HAP-1 (cell line): Measurements from ENCODE around the gene TSPAN31.

Experiments used
- DNase-seq, 2 experiments: peaks; one replicate each; pipeline ENCODE4 v3.0.0-alpha.2; 2016 to 2020; ENCODE audit warnings: low spot score in 2 of 2
- H3K27me3 ChIP-seq: fragments of 250-450 bp; sonication (Bioruptor Pico); 2 replicates; pipeline ENCODE4 v1.5.1; 2020; ENCODE audit warnings: low read depth, mild to moderate bottlenecking, moderate library complexity
- H3K36me3 ChIP-seq: fragments of 250-450 bp; sonication (Bioruptor Pico); replicated peaks from 2 replicates; pipeline ENCODE4 v1.5.1; 2020; ENCODE audit warnings: mild to moderate bottlenecking
- H3K4me1 ChIP-seq: fragments of 250-450 bp; sonication (Bioruptor Pico); 2 replicates; pipeline ENCODE4 v1.5.1; 2020; ENCODE audit warnings: mild to moderate bottlenecking
- H3K4me3 ChIP-seq: fragments of 250-450 bp; sonication (Bioruptor Pico); 2 replicates; pipeline ENCODE4 v1.5.1; 2020; ENCODE audit warnings: mild to moderate bottlenecking, moderate library complexity
- H3K9me3 ChIP-seq: fragments of 250-450 bp; sonication (Bioruptor Pico); 2 replicates; pipeline ENCODE4 v1.5.1; 2020; ENCODE audit warnings: mild to moderate bottlenecking, moderate library complexity
- in situ Hi-C: fragments of 300-500 bp; cut with MboI; formaldehyde crosslinking; loops from 3 replicates; pipeline ENCODE4 v1.14.3; 2020; ENCODE audit warnings: low sequenced_read_pairs, inconsistent platforms, mixed read lengths

TSPAN31 gene

DNA sequence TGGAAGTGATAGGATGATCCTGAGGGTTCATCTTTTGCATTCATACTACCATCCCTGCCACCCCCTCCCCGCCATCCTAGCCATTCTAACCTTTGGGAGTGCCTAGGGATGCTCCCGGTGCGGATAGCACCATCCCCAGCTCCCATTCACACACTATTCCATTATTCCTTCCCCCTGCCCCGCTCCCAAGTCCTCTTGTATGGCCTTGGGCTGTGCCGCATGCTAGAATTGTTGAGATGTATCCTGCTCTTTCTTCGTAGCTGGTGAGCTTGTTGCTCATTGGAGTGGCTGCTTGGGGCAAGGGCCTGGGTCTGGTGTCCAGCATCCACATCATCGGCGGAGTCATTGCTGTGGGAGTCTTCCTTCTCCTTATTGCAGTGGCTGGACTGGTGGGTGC is 644 bp downstream of the TSPAN31 start:
- no peak for DNase-seq
- in situ Hi-C loops = no loop called here
- H3K4me1 ChIP-seq = peaks cover 13% of the 10 kb centered on the region
- peaks cover 7% of the 10 kb centered on the region for H3K27me3 ChIP-seq
- peak overlapping the region; percentile 65 for H3K4me3 ChIP-seq
- H3K36me3 ChIP-seq = peaks cover 32% of the 10 kb centered on the region
- no peaks in the 10 kb centered on the region for H3K9me3 ChIP-seq

DNA sequence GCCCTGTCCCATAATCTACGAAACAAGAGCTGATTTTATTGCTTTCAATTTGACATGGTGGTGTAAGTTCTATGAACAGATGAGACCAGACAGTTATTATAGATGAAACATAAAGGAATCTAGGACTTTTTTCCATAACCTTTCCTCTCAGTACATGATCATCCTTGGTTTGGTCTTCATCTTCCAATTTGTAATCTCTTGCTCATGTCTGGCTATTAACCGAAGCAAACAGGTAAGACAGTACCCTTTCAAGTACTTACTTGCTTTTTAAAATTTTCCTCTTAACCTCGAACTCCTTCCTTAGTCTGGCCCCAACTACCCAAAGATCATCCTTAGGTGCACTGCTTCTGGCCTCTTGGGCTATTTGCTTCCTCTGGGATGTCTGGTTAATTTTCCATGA is 1.2 kb downstream of the TSPAN31 start:
- H3K36me3 ChIP-seq = peaks cover 37% of the 10 kb centered on the region
- peaks cover 13% of the 10 kb centered on the region for H3K4me1 ChIP-seq
- in situ Hi-C loops = no loop called here
- no peak for DNase-seq
- peaks cover 6% of the 10 kb centered on the region for H3K27me3 ChIP-seq
- H3K4me3 ChIP-seq = peak overlapping the region; percentile 65; the same call in 1 of the 2 replicates
- H3K9me3 ChIP-seq = no peaks in the 10 kb centered on the region

DNA sequence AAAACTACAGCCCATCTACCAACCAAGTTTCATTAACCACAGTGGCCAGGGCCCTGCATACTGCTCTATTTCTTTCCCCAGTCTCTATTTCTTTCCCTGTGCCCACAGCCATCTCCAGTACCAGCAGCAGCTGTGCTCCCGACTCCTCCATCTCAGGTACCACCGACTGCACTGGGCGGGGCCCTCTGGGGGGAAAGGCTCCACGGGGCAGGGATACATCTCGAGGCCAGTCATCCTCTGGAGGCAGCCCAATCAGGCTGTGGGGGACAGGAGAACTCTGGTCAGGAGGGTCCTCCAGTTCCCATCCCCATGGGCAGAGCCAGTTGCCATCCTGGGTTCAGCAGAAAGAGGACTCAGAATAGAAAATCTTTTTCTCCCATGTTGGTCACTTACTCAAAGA is 4.2 kb downstream of the TSPAN31 start:
- in situ Hi-C loops = no loop called here
- H3K4me3 ChIP-seq = no peak overlapping the region
- H3K4me1 ChIP-seq = peaks cover 13% of the 10 kb centered on the region
- H3K27me3 ChIP-seq = no peaks in the 10 kb centered on the region
- H3K36me3 ChIP-seq = peaks cover 41% of the 10 kb centered on the region
- DNase-seq = no peak
- H3K9me3 ChIP-seq = no peaks in the 10 kb centered on the region

DNA sequence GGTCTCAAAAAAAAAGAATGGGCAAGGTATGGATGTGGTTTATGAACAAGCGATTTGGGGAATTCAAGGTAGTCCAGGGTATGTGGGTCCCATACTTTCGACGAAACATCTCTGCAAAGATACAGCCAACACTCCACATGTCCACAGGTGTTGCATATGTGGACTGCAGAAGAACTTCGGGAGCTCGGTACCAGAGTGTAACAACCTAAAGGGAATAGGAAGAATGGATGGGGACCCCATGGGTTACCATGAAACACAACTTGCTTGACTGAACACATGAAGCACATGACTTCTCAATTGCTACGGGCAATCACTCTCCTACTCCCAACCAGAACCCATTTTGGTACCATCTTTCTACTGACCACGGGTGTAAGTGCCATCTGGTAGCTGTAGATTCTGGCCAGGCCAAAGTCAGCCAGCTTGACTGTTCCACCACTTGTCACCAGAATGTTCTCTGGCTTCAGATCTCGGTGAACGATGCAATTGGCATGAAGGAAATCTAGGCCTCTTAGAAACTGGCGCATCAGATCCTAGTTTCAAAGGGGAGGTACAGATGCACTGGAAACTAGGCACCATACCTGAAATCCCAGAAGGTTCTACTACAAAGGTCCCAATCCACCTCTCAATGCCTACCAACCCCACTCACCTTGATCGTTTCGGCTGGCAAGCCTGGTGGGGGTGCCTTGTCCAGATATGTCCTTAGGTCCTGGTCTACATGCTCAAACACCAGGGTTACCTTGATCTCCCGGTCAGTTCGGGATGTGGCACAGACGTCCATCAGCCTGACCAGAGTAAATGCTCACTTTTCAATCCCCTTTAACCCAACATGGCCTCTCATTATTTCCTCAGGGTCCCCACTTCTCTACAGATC is 6.0 kb downstream of the TSPAN31 start:
- no peaks in the 10 kb centered on the region for H3K9me3 ChIP-seq
- DNase-seq = no peak
- peaks cover 10% of the 10 kb centered on the region for H3K4me1 ChIP-seq
- peaks cover 41% of the 10 kb centered on the region for H3K36me3 ChIP-seq
- H3K4me3 ChIP-seq = peak overlapping the region; percentile 94
- in situ Hi-C loops = no loop called here
- H3K27me3 ChIP-seq = no peaks in the 10 kb centered on the region

DNA sequence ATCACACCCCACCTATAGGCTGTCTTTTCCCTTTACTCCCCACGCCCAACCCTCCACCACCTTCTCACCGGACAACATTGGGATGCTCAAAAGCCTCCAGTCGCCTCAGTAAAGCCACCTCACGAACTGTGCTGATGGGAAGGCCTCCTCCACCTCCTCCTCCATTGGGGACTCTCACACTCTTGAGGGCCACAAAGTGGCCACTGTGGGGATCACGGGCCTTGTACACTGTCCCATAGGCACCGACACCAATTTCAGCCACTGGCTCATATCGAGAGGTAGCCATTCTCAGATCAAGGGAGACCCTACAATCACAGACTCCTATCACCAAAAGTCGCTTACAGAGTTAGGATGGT is 6.6 kb downstream of the TSPAN31 start:
- Histone ChIP-seq H3K4me3 (peak overlapping the region; percentile 94), H3K36me3 (peaks cover 41% of the 10 kb centered on the region), H3K9me3 (no peaks in the 10 kb centered on the region), H3K4me1 (peaks cover 10% of the 10 kb centered on the region), H3K27me3 (no peaks in the 10 kb centered on the region)
- in situ Hi-C loops = no loop called here
- DNase-seq = no peak

DNA sequence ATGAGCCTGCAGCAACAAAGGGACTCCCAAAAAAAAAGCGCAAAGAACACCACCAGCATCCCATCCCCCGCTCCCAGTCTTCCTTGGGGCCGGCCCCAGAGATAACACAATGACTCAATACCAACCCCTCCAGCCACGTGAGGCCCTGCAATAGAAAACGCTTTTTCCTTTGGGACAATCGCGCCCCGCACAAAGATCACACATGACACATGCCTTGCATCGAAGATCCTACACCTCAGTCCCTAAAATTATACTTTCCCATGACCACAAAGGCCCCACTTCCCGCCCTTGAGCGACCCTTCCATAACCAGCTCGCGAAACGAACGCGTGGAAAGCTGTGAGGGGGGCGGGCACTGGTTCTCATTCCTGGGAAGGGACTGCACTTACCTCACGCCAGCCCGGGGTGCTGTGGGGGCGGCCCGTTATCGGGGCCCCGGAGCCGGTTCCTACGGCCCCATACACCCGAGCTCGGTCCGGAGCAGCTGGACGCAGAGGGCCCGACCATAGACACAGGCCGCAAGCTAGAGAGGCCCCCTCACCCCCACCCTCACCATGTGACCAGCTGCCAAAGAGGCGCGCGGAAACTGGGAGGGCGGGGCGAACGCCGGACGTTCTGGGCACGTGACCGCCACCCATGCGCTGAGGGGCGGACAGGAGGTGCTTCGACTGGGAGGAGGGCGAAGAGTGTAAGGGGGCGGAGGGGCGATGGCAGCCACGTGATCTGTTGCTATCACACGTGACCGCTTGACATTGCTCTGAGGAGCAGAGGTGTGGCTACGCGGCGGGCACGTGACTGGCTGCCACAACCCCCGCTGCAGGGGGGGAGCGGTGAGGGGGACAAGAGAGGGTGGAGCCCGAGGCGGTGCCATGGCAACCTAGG is 7.2 kb downstream of the TSPAN31 start, which contains the start of gene CDK4:
CDK4 (minus strand) TSS at position 523 of the 880 bp plus-strand sequence. CDS start 593 bp downstream, outside the sequence.
- Histone ChIP-seq H3K4me3 (peak within 1 kb of the TSS; percentile 94), H3K27me3 (no peaks in the 10 kb centered on the region), H3K4me1 (peaks cover 15% of the 10 kb centered on the region), H3K36me3 (peaks cover 42% of the 10 kb centered on the region), H3K9me3 (no peaks in the 10 kb centered on the region)
- in situ Hi-C loops = no loop called here
- peak; percentile 99 to 100 for DNase-seq

DNA sequence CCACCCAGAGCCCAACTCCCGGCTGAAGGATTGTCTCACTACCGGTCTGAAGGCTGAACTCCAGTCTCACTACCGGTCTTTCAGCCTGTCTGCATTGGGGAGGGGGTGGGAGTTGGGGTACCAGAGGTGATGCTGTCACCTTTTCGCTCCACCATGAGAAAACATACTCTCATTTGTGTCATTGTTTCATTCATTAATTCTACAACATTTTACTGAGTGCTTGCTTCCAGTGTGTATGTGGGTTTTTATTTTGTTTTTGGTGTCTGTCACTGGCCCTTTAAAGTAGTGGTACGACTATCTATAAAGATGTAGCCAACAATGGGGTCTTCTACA is 7.8 kb downstream of the TSPAN31 start:
- H3K4me3 ChIP-seq = peak overlapping the region; percentile 6; the same call in 1 of the 2 replicates
- in situ Hi-C loops = no loop called here
- peaks cover 16% of the 10 kb centered on the region for H3K4me1 ChIP-seq

DNA sequence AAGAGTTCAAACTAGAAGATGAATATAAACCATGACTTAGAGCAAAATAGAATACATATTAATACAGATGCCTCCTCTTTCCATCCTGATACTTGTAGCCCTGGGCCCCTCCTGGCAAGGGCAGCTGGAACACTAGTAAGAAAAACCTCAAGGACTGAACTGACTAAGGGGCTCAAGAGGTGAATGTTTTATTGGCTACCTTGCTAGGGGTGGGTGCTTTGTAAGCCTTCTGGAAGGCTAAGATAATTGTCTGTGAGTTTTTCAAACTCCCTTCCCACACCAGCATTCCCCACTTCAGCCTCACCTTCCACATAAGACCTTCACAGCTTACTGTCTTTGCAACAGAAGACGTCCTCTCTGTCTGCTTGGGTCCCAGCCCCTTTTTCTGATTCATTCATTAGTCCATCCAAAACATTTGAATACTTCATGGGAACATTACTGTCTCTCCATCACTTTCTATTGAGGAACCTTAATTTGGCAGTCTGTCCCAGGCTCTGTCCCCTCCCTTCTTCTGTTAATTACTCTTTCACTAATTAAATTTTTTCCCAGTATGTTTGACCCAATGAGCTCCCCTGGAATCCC is 9.0 kb downstream of the TSPAN31 start:
- no peak for DNase-seq
- no peaks in the 10 kb centered on the region for H3K9me3 ChIP-seq
- peaks cover 16% of the 10 kb centered on the region for H3K4me1 ChIP-seq
- peaks cover 39% of the 10 kb centered on the region for H3K36me3 ChIP-seq
- no peaks in the 10 kb centered on the region for H3K27me3 ChIP-seq
- no peak overlapping the region for H3K4me3 ChIP-seq
- in situ Hi-C loops = no loop called here

More for the DNA sequence above, 7.8 kb downstream of the TSPAN31 start:
- Histone ChIP-seq H3K36me3 (peaks cover 39% of the 10 kb centered on the region), H3K27me3 (no peaks in the 10 kb centered on the region), H3K9me3 (no peaks in the 10 kb centered on the region)
- no peak for DNase-seq

DNA sequence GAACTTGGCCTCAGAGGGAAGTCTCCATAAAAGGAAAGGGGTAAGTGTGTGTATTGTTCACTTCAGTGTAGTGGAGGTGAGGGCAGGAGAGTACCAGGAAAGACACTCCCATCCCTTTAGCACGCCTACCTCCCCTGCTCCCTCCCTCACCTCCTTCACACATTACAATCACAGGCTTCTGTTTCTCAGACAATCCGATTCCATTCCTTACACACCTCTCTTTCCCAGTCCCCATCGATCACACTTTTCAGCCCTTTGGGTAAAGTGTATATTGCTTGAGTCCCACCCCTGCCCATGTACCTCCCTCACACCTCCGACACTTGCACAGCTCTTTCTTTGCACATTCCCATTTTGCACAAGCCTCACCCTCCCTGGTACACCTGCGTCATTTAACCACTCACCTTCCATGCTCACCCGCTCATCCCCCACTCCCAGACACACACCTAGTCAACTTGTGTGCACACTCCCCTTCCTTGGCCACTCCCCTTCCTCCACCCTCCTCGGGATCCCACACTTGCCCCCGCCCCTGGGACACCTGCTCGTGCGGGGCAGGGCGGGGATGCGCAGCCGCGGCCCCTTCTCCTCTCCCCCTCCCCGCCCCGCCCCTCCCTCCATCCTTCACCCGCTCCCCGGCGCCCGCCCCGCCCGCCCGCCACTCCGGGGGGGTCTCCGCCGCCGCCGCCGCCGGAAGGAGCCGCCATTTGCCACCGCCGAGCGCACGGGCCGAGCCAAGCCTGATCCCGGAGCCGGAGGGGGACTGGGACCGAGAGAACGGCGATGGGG is 9.8 kb downstream of the TSPAN31 start, which contains the start of gene MARCHF9:
MARCHF9 (plus strand) TSS at position 693 of the 783 bp plus-strand sequence. CDS start 426 bp downstream, outside the sequence.
- DNase-seq = peak; percentile 72 to 91
- H3K4me1 ChIP-seq = peaks cover 16% of the 10 kb centered on the region
- peaks cover 34% of the 10 kb centered on the region for H3K36me3 ChIP-seq
- H3K4me3 ChIP-seq = peak within 1 kb of the TSS; percentile 54
- H3K27me3 ChIP-seq = no peaks in the 10 kb centered on the region
- no peaks in the 10 kb centered on the region for H3K9me3 ChIP-seq
- in situ Hi-C loops = no loop called here

DNA sequence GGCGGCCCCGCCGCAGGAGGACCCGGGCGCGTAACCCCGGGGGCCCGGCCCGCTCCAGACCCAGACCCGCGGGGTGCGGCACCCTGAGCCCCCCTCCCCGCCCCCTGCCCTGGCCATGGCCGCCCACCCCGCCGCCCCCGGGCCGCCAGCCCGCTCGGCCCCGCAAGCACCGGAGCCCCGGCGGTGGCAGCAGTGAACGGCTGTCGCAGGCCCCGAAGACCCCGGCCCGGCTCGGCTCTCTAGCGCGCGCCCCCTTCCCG is 10.3 kb downstream of the TSPAN31 start:
- Histone ChIP-seq H3K36me3 (peaks cover 31% of the 10 kb centered on the region), H3K4me3 (peak overlapping the region; percentile 54), H3K4me1 (peaks cover 16% of the 10 kb centered on the region), H3K27me3 (no peaks in the 10 kb centered on the region), H3K9me3 (no peaks in the 10 kb centered on the region)
- no peak for DNase-seq
- in situ Hi-C loops = no loop called here

DNA sequence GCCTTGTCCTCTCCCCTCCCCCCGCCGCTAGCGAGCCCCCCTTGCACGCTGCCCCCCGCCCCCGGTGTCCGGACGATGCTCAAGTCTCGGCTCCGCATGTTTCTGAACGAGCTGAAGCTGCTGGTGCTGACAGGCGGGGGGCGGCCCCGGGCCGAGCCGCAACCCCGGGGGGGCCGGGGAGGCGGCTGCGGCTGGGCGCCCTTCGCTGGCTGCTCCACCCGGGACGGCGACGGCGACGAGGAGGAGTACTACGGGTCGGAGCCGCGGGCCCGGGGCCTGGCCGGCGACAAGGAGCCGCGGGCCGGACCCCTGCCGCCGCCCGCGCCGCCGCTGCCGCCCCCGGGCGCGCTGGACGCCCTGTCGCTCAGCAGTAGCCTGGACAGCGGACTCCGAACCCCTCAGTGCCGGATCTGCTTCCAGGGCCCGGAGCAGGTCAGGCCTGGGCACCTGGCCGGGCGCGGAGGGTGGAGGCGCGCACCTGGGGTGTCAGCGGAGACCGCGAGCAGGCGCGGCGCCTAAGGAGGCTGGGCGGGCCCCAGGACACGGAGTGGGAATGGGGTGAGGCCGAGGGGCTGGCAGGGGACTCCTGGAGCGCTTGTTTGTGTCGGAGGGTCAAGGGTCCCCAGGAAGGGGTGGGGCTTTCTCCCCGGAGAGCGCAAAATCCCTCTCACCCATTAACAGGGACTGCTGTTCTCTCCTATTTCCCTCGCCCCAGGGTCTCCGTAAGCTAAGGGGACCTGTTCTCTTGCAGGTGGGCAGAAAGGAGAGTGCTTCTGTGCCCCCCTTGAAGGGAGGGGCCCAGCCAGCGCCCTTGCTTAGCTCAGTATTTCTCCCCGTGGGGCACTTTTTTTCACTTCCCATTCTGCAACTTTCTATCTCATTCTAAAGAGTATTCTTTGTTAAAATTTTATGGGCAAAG is 10.9 kb downstream of the TSPAN31 start:
- peak in 1 of 2 experiments; percentile 62 for DNase-seq
- no peaks in the 10 kb centered on the region for H3K27me3 ChIP-seq
- in situ Hi-C loops = no loop called here
- peak overlapping the region; percentile 54 for H3K4me3 ChIP-seq
- H3K9me3 ChIP-seq = no peaks in the 10 kb centered on the region
- peaks cover 25% of the 10 kb centered on the region for H3K36me3 ChIP-seq
- H3K4me1 ChIP-seq = peaks cover 16% of the 10 kb centered on the region
